Muscle of arm (tissue), 12 donors: ENCODE results near the gene ANXA9. TPM values are rescaled to one million over a fixed set of nuclear protein-coding genes. Genes with fewer than 3 reads are reported as not detected.

Source experiments
- DNase-seq: peaks from one replicate; pipeline ENCODE4 v3.0.0-alpha.2; 2013
- polyA plus RNA-seq, 12 donors: library from polyadenylated mRNA; unstranded; fragments of 120-200 nt; gene quantifications; one replicate each; pipeline ENCODE4 v1.2.1, GENCODE V29; 2013; ENCODE audit not compliant: insufficient read length in 12 of 12

Gene ANXA9
- polyA plus RNA-seq, 12 donors = 1.7 to 5.3 (median 3.2) TPM; not detected in 2

DNA sequence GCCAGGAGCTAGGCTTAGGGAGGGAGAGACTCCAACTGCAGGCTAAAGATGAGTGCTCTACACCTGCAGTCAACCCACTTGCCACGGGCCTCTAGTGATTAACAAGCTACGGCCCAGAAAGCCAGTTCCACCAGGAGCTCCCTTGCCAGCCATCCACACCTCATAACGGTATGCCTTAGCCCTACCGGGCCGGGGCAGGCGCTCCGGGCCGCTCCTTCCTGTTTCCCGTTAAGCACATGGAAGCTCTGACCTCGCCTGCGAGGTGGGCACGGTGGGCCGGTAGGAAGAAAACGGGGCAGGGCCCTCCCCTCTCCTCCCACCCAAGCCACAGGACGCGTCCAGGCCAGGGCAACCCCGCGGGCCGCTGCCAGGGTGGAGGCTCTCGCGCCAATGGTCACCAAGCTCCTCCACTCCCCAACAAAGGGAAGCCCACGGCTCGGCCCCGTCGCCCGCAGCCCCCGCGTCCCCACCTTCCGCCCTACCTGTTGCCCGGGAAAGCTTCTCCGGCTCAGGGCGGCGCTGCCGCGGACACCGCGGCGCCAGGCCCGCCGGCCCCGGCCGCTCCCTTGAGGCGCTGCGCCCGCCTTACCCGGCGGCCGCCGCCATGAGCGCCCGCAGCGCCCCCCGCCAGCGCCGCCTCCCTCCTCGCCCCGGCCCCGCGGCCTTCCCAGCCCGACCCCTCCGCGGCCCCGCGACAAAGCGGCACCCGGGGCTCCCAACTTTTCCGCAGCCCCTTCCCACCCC is 8.1 kb upstream of the ANXA9 start:
- peak; percentile 31 for DNase-seq

- DNase-seq = peak; percentile 80
These were observed 7.3 kb upstream of the ANXA9 start, which contains the start of gene CERS2 for GRCh38 chr1:150974580-150975478. Gene CERS2 (minus strand): TSS chr1:150974835. CDS start chr1:150969090, 5,745 bp downstream.

- DNase-seq = no peak
These were observed 5.7 kb upstream of the ANXA9 start for GRCh38 chr1:150976401-150976821.

DNA sequence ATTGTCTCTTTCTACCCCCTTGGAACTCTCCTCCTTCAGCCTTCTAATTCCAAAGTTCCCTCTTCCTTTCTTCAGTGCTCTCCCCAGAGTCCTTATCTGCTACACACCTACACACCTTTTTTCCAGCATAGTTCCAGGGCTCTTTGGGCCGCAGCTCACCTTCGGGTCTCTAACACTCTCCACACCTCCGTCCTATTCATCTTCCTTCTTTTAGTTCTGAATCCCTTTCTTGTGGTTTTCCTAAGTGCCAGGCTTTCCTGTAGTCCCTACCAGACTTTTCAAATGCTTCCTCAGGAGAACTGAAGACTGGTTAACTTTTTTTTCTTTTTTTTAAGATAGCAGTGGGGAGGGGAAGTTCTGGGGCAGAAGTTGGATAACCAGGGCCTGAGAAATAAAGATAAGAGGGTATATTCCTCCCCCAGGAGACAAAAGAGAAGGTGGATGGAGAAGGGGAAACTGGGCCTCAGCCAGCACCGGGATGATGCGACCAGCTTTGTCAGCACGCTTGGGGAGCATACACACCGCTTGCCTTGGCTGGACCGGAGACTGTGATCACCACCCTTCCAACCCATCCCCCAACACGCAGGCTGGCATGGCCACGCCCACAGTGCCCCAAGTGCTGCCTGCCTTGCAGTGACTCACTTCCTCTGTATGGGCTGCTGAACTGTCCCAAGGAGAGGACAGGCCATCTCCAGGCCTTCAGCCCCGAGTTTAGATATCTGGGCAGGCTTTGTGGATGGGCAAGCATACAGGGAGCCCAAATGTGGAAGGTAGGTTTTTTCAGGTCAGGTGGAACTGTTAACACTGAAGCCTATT is 5.0 kb upstream of the ANXA9 start:
- peak; percentile 35 for DNase-seq

DNA sequence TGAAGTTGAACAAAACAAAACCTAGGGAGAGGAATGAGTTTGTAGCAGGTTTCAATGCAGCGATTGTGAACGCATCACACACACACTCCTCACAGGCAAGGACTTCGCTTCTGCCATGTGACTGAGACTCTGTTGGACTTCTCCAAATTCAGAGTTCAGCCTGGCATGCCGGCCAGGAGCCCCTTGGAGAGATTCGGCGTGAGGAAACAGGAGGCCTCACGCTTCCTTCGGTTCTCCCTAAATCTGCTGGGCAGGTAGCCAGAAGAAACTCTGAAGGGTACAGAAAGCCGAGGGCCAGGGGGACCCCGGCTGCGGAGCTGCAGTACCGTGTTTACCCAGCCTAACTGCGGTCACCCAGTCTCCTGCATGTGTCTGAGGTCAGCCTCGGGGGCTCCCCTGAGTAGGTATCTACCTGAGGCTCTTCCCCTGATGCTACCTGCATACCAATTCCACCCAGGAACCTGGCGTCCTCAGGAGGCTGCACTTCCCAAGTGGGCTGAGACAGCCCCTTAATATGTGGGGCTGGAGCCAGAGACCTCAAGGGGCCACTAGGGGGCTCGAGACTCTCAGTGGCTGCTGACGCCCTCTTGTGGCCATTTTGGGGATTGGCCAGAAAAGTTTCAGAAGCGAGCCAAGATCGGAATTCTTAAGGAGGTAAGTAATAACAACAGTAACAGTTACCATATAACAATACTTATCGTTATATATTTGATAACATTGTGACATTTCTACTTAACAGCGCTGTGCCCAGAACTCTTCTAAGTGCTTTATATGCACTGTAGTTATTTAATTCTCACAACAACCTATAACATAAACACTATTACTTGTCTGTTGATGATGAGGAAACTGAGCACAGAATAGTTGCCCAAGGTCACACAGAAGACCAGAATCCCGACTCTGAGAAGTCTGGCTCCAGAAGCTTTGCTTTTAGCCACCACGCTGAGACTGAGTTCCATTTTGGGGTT is 2.7 kb upstream of the ANXA9 start:
- DNase-seq = peak; percentile 89

DNA sequence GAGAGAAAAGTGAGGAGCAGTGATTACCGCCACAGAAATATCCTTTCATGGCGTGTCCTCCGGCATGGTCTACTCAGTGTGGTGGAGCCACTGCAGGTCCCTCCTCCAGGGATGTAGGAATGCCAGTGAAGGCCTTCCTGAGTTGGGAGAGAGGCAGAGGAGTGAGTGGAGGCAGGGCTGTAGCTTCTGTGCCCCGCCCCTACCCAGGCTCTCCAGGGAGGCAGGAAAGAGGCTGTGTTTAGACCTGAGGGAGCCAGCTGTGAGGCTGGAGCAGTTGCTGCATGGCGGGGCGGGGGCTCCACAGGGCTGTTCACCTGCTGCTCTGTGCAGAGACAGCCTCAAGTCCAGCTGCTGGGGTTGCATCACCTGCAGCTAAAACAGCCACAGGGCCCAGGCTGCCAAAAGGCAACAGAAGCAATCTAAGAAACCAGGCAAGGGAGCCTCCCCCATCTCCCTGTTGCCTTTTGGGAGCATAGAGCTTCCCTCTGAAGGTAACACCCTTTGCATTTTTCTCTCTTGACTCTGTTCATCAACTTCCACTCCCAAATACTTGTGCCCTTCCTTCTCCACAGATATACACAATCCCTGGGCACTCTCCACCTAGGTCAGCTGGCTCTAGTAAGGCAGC is 801 bp upstream of the ANXA9 start:
- no peak for DNase-seq

- no peak for DNase-seq
These were observed 3.2 kb downstream of the ANXA9 start for GRCh38 chr1:150985179-150985825.

- no peak for DNase-seq
These were observed 5.8 kb downstream of the ANXA9 start for GRCh38 chr1:150987924-150988323.

- no peak for DNase-seq
These were observed 10.5 kb downstream of the ANXA9 start for GRCh38 chr1:150992626-150993025.

GRCh38 chr1:150994248-150994647 is 12.2 kb downstream of the ANXA9 start:
- no peak for DNase-seq

DNA sequence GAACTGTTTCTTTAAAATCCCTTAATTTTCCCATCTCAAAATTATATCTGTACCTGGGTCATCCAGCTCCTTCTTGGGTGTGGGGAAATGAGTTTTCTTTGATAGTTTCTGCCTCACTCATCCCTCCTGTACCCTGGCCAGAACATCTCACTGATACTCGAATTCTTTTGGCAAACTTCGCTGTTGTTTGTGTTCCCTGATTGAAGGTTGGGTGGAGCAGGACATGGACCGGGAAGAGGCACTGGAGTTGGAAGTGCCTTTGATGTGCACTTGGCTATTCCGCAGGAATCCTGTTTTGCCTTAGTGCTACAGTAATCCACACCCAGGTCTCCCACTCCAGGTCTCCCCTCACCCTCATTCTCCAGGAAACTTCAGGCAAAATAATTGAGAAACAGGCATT is 13.4 kb downstream of the ANXA9 start:
- no peak for DNase-seq

DNA sequence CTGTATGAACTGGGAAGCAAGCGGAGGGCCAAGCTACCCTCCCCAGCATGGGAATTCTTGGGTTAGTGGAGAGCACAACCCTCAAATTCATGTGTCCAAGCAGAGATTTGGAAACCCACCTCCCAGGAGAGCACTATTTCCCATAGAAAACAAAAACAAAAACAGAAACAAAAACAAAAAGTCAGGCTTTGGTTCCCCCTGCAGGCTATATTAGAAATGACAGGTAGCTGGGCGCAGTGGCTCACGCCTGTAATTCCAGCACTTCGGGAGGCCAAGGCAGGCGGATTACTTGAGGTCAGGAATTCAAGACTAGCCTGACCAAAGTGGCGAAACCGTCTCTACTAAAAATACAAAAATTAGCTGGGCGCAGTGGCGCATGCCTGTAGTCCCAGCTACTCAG is 13.8 kb downstream of the ANXA9 start:
- DNase-seq = peak; percentile 42

DNA sequence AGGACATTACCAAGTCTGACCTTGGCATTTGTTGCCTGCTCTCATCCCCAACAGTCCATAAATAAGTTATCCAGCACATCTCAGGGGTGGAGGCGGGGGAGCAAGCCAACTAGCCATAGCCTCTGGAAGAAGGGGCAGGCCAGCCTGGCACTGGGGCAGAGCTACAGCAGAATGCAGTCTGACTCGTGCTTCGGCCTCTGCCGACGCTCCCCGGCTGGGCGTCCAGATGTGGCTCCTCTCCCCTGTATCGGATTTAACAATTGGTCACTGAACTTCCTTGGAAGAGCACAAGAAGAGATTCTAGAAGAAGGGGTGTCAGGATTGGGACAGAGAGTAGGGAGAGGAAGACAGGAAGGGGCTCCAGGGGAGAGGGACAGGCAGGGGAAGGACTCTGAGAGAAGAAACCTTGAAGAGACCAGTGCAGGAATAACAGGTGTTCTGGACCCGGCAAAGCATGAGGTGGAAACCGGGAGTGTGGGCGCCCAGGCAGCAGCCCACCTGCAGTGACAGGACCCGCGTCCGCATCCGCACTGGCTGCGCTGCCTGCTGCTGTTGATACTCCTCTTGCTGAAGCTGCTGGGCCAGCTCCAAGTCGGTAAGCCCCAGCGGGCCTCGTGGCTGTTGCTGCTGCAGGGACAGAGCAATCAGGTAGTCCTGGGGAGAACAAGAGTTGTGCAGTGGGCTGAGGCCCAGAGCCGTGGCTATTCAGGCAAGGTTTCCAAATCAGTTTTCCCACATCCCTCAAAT is 15.2 kb downstream of the ANXA9 start:
- no peak for DNase-seq

- DNase-seq = no peak
These were observed 15.9 kb downstream of the ANXA9 start for GRCh38 chr1:150997949-150998348.

GRCh38 chr1:150999051-150999674 is 17.1 kb downstream of the ANXA9 start:
- DNase-seq = no peak

- DNase-seq = no peak
These were observed 17.8 kb downstream of the ANXA9 start for GRCh38 chr1:150999926-151000325.

DNA sequence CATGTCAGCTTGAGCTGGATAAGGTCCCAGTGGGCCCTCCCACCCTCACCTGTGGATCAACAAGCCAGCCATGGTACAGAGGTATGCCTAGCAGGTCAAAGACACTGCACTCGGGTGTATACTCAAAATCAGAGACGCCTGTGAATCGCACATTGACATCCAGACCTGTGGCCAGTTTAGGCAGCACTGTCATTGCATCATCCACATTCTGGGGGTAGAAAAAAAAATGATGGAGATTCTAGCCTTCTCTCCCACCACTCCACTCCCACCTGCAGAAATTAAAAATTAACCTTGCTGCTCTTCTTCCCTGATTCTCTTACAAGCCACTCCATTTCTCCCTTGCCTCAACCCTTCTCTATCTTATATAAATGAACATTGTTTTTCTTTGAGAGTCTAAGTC is 18.3 kb downstream of the ANXA9 start:
- DNase-seq = no peak

DNA sequence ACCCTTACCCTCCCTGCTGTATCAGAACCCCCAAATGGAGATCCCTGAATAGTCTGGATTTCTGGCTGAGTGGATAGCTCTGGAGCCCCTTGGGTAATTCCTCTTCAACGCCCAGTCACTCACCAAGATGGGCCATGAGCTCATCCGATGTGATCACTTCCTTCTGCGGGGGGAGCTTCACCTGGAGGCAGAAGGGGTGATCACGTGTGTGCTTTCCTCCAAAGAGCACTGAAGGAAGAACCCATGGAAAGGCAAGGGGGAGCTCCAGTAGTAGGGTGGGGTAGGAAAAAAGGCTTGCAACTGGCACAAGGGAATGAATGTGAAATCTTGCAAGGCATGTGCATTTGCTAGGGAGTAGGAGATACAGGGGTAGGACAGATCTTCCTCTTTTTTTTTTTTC is 19.5 kb downstream of the ANXA9 start:
- DNase-seq = no peak

- no peak for DNase-seq
These were observed 20.0 kb downstream of the ANXA9 start for GRCh38 chr1:151002051-151002450.
